NCI-H82 treated with DMSO at 0.1 percent for 48 hours (cell line): ENCODE data around the gene ARHGEF18.
"Not testable (repeated sequence)": the region's sequence is repeated elsewhere in the genome, so short reads cannot be mapped to it uniquely, and the experiment has no call there.

Experiments used
- DNase-seq: peaks from one replicate; lab custom pipeline; 2025; ENCODE audit not compliant: unreplicated experiment; lab: John Stamatoyannopoulos, UW

ARHGEF18 gene

GRCh38 chr19:7346488-7346971 lies 2.2 kb upstream of the ARHGEF18 start:
- no peak for DNase-seq

- not testable (repeated sequence) for DNase-seq
Observed at GRCh38 chr19:7346997-7347396, 1.7 kb upstream of the ARHGEF18 start.

GRCh38 chr19:7349231-7349591 lies 474 bp downstream of the ARHGEF18 start:
- DNase-seq, result no peak

GRCh38 chr19:7349961-7350711 lies 1.4 kb downstream of the ARHGEF18 start:
- DNase-seq, result no peak

- no peak for DNase-seq
Observed at GRCh38 chr19:7351861-7352260, 3.1 kb downstream of the ARHGEF18 start.

- DNase-seq, result no peak
Observed at GRCh38 chr19:7355151-7355820, 6.5 kb downstream of the ARHGEF18 start.

GRCh38 chr19:7355871-7356270 lies 7.1 kb downstream of the ARHGEF18 start:
- no peak for DNase-seq

GRCh38 chr19:7356899-7357627 lies 8.3 kb downstream of the ARHGEF18 start:
- no peak for DNase-seq

- no peak for DNase-seq
Observed at GRCh38 chr19:7358102-7358597, 9.4 kb downstream of the ARHGEF18 start.

GRCh38 chr19:7360393-7360984 lies 11.8 kb downstream of the ARHGEF18 start:
- DNase-seq, result no peak

- no peak for DNase-seq
Observed at GRCh38 chr19:7363225-7363624, 14.5 kb downstream of the ARHGEF18 start.

- DNase-seq, result no peak
Observed at GRCh38 chr19:7366701-7367420, 18.1 kb downstream of the ARHGEF18 start.

GRCh38 chr19:7368456-7368855 lies 19.7 kb downstream of the ARHGEF18 start:
- DNase-seq, result no peak

- DNase-seq, result not testable (repeated sequence)
Observed at GRCh38 chr19:7368866-7369265, 20.1 kb downstream of the ARHGEF18 start.

GRCh38 chr19:7370546-7370945 lies 21.8 kb downstream of the ARHGEF18 start:
- DNase-seq, result no peak

GRCh38 chr19:7371001-7371400 lies 22.3 kb downstream of the ARHGEF18 start:
- no peak for DNase-seq

- no peak for DNase-seq
Observed at GRCh38 chr19:7372810-7373209, 24.1 kb downstream of the ARHGEF18 start.

- DNase-seq, result no peak
Observed at GRCh38 chr19:7373862-7374261, 25.1 kb downstream of the ARHGEF18 start.

- DNase-seq, result no peak
Observed at GRCh38 chr19:7376151-7376852, 27.6 kb downstream of the ARHGEF18 start.

- DNase-seq, result no peak
Observed at GRCh38 chr19:7377196-7377595, 28.5 kb downstream of the ARHGEF18 start.
